Fibroblast of gingiva (primary cell): ENCODE results near the gene FOXN3.
"Not testable (repeated sequence)": the region's sequence is repeated elsewhere in the genome, so short reads cannot be mapped to it uniquely, and the experiment has no call there.

Experiments
- DNase-seq: peaks from one replicate; pipeline ENCODE4 v3.0.0-alpha.2; 2011; ENCODE audit warnings: low read depth

The FOXN3 gene

DNA sequence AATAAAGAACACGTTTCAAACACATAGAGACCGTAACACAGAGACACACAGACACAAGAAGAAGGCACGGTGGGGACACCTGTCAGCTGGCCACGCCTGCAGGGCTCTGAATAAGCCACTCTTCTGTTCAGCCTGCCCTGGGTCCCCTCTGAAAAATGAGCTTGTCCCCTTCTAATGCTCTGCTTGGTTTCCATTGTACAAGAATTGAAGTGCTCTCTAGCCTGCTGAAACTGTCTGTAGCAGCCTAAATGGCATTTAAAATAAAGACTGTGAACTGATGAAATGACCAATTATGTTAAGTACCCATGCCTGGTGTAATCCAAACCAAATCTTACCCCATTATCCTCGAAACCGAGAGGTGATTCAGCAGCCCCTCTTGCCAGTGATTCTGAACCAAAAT, 139.8 kb downstream of the FOXN3 start:
- no peak for DNase-seq

DNA sequence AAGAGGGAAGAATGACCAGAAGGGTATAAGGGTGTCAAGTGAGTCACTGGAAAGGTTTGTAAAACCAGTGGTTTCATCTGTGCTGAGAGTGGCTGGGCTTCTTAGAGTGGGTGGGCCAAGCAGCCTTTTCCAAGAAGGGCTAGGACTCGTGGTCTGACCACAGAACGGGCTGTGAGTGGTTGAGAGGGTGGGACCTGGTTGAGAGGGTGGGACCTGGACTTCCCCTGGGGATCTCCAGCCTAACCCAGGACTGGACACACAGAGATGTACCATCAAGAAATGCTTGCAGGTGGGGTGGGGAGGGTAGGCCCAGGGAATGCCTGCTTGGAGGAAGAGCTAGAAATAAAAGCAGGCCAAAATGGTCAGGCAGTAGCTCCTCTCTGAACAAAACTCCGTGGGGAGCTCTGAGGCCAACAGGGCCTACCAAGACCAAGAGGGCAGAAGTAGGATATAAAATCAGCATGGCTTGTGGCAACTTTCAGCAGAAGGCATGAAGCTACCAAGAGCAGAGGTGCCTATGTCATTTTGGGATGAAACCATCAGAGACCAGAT, 140.5 kb downstream of the FOXN3 start:
- DNase-seq, result no peak

DNA sequence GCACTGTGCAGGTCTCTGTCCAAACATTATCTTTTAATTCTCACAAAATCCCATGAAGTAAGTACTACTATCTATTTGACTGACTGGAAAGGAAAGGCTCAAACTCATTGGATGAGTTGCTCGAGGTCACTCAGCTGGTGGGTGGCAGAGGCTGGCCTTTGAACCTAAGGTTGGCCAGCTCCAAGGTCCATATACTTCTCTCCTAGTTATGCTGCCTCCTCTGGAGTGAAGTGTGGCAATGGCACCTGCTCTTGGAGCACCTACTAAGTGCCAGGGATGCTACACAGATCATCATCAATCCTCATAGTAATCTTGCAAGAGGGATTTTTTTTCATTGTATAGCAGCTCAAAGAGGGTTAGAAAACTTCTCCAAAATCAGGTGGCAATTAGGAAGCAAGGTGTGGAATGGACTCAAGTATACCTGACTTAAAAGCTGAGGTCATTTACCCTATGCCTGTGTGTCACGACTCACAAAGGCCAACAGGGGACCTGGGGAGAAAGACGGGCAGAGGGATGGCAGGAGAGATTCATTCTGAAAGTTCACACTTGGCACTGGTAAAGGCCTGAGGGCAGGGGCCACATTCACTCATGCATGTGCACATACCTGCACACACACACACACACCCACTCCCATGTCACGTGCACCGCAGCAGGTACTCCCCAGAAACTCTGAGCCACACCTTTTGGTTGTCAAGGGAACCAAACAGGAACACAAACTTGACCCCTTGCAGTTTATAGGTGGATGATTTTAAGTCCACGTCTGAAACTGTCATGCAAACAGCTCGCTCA, 146.4 kb downstream of the FOXN3 start:
- DNase-seq, result no peak

DNA sequence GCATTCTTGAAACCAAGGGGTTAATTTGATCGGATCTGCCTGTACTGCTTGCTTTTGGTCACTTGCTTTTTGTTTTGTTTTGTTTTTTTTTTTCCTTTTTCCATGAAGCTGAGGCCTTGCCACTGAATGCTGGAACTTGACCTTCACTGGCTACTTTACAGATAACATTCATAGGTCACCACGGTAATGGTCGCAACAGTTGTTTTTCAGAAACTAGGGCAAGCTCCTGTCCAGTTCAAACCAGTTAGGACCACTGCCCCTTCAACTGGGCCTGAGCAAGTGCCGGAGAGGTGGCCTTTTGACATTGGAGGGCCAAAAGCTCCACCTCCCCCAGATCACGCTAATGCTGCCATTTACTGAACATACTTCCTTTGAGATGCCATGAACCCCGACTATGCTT, 147.6 kb downstream of the FOXN3 start:
- no peak for DNase-seq

DNA sequence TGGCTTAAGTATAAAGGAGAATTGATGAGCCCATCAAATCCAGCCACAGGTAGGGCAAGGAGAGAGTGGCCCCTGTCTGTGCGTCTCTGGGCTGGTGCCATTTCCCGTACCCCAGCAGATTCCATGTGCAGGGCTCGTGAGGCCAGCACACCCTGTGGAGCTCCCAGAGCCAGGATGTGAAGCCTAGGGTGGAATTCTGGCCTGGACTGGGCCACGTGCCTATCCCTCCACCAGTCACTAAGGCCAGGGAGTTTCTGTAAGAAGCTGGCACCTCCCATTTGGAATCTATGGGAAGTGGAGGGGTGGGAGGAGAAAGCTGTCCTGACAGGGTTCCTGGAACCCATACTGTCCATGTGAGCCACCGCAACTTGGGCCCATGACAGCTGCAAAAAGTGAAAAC, 148.5 kb downstream of the FOXN3 start:
- DNase-seq, result no peak

DNA sequence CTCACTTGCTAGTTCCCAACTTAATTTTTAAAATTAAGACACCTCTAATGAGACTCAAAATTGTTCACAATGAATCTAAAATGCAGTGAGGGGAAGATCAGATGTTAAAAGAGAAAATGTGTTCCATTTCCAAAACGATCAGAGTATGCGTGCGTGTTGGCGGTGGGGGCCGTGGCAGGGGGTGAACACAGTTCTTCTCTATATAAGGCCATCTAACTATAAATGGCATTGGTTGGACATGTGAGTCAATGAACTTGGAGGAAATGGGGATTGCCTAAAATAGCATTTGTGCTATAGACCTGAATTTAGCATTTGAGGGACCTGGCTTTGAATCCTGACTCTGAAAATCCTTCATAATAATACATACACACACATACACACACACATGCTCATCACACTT, 149.4 kb downstream of the FOXN3 start:
- DNase-seq, result no peak

DNA sequence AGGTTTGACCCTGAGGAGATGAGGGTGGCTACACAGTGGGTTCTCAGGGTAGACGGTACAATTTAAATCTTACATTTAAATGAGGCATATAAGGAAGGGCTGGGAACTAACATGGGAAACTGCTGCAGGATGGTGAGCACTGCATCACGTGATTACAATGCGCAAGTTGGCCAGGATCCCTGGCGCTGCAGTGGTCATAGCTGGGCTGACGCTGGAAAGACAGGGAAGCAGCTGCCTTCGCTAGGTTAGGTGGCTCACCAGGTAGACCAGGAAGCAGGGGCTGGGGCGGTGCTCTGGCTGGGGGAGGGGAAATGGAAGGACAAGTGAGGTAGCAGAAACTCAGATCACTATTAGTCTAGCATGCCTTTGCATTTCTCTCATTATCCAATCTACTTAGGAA, 149.9 kb downstream of the FOXN3 start:
- DNase-seq, result no peak

DNA sequence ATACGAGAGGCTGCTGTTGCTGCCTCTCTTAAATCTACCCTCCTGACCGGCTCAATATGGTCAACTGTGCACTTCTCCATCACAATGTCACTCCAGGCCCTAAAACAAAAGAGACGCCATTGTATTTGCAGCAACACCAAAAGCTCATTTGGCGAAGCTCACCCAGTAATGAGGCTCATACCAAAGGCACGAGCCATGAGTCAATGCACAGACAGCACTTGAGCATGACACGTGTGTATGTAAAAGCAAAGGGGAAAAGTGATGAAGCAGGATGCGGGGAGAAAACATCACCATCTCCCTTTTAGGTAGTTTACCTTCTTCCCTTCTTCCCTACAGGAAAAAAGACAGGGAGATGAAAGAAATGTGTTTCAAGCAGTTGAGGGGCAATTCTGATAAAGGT, 150.3 kb downstream of the FOXN3 start:
- no peak for DNase-seq

DNA sequence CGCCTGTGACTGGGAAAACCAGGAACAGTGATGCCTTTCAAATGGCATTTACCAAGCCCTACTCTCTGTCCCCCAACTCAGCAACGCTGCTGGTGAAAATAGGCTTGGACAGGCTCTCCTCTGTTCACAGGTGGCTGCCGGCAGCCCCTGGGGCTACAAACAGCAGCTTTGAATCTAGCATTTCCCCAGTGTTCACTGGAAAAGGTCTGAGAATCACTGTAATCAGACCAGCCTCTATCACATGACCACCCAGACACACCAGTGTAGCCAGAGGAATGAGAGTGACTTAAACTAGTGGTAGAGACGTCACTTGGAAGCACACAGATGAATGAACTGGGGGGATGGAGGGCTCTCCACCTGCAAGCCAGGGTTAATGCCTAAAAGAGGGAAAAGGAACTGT, 151.8 kb downstream of the FOXN3 start:
- DNase-seq, result no peak

DNA sequence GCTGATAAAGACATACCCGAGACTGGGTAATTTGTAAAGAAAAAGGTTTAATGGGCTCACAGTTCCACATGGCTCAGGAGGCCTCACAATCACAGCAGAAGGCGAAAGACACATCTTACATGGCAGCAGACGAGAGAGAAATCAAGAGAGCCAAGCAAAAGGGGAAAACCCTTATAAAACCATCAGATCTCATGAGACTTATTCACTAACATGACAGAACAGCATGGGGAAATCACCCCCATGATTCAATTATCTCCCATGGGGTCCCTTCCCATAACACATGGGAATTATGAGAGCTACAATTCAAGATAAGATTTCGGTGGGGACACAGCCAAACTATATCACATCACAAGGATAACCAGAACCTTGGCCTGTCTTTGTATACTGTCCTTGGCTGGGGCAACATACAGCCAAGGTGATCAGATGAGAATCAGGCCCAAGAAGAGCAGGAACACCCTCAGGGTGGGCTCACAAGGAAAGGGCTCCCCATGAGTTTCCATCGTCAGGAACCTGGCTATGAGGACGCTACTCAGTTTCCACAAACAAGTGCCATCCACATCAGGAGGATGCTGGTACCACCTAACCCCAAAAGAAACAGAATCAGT, 152.7 kb downstream of the FOXN3 start:
- no peak for DNase-seq

DNA sequence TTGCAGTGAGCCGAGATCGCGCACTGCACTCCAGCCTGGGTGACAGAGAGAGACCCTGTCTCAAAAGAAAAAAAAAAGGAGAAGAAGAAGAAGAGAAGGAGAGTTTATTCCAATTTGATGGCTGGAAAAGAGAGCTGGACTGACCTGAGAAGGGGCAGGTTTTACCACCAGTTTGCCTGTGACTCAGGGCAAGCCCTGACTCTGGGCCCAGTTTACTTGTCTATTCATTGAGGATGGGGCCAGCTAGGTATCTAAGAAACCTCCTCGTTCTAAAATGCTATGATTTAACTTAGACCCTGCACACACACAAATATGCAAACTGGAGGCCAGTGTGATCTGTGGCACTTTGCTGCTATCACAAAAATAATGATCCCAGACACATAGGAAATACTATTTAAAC, 155.0 kb downstream of the FOXN3 start:
- no peak for DNase-seq

DNA sequence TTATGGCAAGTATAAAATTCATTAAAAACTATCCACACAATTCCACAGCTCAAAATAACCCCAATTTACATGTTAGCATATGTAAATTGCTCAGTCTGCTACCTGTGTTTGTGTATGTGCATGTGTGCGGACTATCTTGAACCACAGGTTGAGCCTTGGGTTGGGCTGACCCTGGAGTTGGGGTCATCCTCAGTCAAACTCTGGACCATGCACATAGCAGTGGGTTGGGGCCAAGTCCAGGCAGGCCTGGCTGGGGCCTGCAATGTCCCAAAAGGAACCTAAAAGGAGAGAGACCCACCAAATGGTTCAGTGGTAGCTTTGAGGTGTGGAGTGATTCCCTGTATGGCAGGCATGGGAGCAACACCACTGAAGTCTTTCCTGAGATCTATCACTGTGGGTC, 156.1 kb downstream of the FOXN3 start:
- no peak for DNase-seq

DNA sequence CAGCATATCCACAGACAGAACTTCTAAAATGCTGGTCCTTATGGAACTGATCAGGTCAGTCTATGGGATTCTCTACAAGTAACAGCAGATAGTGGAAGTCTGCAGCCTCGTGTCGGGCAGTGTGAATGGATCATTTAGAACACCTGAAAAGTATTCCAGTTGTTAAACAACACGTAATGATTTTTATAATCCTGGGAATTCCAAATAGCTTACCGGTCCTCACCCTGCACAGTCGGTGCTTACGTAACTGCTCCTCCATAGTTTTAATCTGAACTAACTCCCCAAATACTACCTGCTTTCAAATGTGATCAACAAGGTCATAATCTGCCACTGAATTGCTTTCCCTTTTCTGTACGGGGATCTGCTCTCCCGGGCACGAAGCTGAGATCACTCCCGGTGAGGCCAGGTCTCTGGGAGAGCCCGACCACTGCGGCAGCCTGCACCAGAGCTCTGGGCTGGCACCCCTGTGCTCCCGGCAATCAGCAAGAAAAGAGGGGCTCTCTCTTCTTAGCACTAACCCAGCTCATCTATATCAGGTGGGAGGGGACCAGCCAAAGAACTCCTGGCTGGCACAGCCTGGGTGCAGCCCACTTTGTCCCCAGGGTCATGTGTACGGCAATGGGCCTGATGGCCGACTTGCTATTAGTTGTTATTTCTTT, 157.0 kb downstream of the FOXN3 start:
- no peak for DNase-seq

DNA sequence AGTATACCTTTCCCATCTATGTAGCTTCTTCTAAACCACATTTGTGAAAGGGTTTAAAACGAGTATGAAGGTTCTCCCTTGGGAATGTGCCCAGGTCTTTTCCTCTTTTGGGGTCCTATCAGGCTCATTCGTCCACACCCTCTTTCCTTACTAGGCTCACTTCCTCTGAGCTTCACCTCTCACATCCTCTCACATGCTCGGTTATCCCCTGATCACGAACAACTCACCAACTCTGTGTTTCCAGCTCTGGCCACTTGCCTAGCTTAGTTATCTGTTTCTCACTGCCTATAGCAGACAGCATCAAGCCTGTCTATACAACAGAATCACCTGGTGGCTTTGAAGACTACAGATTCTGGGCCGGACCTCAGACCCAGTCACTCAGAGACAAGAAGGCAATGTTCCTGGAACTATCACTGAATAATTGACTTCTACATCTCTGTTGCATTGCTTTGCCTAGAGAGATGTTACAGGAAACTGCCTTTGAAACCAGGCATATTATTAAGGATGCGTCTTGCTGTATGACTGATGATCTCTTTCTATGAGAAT, 158.2 kb downstream of the FOXN3 start:
- DNase-seq, result no peak

DNA sequence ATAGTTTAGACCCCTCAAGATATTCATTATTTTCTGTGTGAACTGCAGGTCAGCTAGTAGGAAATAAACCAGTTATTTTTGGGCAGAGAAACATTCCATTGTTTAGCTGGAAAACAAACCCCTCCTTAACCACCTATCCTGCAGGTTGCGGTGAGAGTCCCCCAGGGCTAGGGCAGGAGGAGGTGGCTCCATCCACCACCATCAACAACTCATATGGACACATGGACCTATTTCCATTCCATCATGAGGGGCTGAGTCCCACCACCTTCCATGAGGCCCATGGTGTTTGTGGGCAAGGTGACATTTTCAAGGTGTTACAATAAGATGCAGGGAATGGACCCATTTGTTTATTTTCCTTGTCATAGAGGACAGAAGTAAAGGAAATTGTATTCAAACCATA, 160.1 kb downstream of the FOXN3 start:
- no peak for DNase-seq

DNA sequence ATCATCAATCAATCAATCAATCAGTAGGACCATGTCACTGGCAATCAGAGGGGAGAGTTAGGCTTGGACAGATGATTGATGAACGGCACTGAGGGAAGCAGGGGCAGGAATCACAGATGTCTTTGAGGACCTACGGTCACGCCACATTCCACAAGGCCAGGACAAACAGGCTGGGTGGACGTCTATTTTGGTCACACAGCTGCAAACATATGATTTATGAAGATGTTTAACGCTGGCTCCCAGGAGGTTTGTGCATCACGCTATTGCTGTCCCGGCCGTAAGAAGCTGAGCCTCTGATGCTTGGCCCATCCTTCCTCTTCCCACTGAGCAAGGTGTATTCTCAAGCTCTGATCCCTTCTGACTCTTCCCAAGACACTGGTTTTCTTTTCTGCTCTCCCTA, 160.8 kb downstream of the FOXN3 start:
- no peak for DNase-seq

DNA sequence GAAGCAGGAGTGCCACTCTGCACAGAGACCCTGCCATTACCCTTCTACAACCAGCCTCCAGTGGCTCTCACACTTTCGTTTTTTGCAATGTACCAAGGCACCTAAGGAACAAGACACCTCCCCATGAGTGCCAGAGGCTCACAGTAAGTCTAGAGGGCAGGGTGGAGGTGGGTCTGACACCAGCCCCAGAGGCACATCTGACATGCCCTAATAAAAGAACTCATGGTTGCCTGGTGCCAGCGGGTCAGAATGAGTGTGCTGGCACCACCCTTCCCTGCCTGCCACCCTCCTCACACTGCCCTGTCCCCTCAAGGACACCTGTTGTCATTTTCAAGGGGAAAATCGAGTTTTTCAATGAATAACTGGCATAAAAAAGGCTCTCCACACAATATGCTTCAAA, 161.2 kb downstream of the FOXN3 start:
- DNase-seq, result no peak

DNA sequence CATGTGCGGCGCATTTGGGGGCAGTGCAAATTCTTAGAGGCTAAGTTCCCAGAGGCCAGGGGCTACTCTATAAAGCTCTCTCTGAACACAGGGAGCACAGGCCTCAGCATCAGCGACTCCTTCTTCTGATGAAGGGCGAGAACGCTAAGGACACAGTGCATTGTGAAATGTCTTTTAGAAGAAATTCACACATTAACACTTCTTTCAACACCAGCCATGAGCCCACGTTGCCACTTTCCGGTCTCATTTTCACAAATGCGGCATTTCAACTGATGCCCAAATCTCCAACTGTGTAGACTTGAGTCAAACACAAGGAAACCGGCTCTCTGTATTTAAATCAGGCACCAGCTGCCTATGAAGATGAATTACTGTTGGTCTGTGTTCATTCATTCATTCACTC, 162.0 kb downstream of the FOXN3 start:
- no peak for DNase-seq

DNA sequence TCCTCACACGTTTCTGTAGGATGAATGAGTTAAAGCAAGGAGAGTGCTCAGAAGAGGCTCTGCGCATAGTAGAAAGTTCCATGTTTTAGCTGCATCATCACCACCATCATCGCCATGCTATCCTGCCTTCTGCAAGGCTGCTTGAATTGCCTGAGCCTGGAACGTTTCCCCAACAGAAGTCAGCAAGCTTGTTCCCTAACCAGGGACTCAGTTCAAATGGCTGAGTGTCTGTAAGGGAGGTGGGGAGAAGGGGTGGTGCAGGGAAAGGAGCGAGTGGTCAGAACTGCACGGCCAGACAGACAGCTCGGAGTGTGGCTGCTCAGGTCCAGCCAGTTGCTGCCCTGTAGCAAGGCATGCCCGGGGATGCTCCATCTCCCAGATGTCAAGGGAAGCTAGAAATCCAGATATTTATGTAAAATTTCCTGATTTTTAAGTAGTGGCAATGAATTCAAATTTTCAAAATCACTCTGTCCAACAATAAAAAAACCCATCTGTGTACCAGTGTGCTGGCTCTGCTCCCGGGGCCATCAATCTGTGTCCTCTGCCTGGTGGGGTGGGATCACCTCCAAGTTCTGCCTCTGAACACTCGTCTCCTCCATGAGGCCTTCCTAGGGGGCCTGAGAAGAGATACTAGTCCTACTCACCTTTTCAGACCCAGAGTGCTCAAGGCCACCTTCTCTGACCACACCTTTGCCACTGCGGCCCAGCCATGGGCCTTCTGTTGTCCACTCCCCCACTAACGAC, 162.7 kb downstream of the FOXN3 start:
- no peak for DNase-seq

DNA sequence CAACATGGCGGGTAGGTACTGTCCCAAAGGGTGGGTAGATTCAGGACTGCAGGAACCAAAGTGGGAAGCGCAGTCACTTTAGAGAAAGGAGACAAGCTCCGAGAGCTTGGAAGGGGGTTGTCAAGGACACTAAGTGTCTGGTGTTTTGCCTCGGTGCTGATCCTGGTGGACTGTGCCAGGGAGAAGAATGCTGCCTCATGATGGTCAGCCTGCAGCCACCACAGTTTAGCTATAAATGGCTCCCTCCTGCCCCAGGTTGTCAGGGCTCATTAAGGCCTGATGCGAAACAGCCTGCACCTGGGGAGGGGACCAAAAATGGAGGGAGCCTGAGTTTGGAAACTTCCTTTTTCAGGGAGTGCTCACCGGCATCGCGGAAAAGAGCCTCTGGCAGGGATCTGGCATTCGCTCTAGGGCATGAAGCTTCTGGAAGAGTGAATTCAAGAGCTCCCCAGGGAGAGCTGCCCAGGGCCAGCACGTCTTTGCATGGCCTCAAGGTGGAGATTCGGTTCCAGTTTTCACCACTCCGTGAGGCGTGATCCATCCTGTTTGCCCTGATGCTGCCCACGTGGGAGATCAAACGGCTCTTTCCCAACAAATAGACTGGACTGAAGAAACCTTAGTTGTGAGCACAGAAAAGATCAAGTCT, 164.0 kb downstream of the FOXN3 start:
- peak; percentile 57 for DNase-seq

DNA sequence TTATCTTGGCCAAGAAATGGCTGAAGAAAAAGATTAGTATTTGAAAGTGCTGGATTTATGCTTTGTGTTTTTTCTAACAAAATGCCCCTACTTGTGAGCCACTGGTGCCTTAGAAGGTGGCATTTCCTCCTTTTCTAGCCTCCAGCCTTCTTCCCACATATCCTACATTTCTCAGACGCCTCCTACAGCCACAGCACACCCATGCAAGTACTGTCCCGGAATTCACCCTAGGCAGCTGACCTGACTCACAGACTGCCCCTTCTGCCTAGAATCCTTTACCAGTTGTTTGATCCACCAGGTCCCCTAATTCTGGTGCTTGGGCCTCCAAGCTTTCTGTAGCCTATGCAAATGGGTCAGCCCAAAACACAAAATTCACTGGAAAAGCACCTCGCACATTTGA, 166.0 kb downstream of the FOXN3 start:
- no peak for DNase-seq

DNA sequence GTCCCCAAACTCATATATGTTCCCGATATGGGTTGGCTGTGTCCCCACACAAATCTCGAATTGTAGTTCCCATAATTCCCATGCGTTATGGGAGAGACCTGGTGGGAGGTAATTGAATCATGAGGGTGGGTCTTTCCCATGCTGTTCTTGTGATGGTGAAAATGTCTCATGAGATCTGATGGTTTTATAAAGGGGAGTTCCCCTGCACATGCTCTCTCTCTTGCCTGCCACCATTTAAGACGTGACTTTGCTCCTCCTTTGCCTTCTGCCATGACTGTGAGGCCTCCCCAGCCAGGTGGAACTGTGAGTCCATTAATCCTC, 166.4 kb downstream of the FOXN3 start:
- DNase-seq, result not testable (repeated sequence)
